Measurements from ENCODE around the gene SCP2. TPM values are rescaled to one million over a fixed set of nuclear protein-coding genes. Genes with fewer than 3 reads are reported as not detected.

The SCP2 gene
- total RNA-seq, 1 donor from 2014 or later = 89.8 TPM

- no peaks in the 10 kb centered on the region for H3K4me1 ChIP-seq (ENCODE audit: insufficient read depth, low read length)
- H3K27ac Mint-ChIP-seq (ENCODE audit: unreplicated experiment) = no peak overlapping the region
- no peak overlapping the region for H3K4me3 ChIP-seq (ENCODE audit: insufficient read depth, low read depth, low read length)
- FAIRE-seq = no peak
- no peak overlapping the region for H3K4me2 ChIP-seq (ENCODE audit: low read length)
- H3K27ac ChIP-seq (ENCODE audit: low read depth, low read length) = no peak overlapping the region
- H3K9me3 Mint-ChIP-seq (ENCODE audit: unreplicated experiment) = no peaks in the 10 kb centered on the region
- H3K4me1 Mint-ChIP-seq (ENCODE audit: low read depth, unreplicated experiment) = peaks cover 6% of the 10 kb centered on the region
- H4K20me1 ChIP-seq (ENCODE audit: insufficient read depth, low read length) = no peaks in the 10 kb centered on the region
- no peaks in the 10 kb centered on the region for H3K36me3 ChIP-seq (ENCODE audit: insufficient read depth, low read length)
- H3K9ac ChIP-seq (ENCODE audit: low read length) = no peak overlapping the region
- H3K79me2 ChIP-seq (ENCODE audit: insufficient read depth, low read length) = no peaks in the 10 kb centered on the region
- H3K4me3 Mint-ChIP-seq (ENCODE audit: unreplicated experiment) = no peak overlapping the region
- no peak for DNase-seq (ENCODE audit: low read depth)
- TF ChIP-seq EZH2 (IDR thresholded peaks at IDR 0.05; ENCODE audit: insufficient read depth, low read length) (no peak), CTCF (IDR thresholded peaks at IDR 0.05; ENCODE audit: insufficient read depth, low read depth, low read length) (no peak)
- no peaks in the 10 kb centered on the region for H3K9me3 ChIP-seq (ENCODE audit: insufficient read depth, low read depth, low read length)
- no peaks in the 10 kb centered on the region for H3K36me3 Mint-ChIP-seq (ENCODE audit: low read depth, unreplicated experiment)
- H3K27me3 ChIP-seq (ENCODE audit: insufficient read depth, low read length) = no peaks in the 10 kb centered on the region
- no peak overlapping the region for H2AFZ ChIP-seq (ENCODE audit: low read depth, low read length)
- H3K27me3 Mint-ChIP-seq (ENCODE audit: low read depth, unreplicated experiment) = peaks cover 16% of the 10 kb centered on the region
These were observed 162.6 kb downstream of the SCP2 start for GRCh38 chr1:53089478-53090226.

- Histone ChIP-seq H3K27me3 (ENCODE audit: insufficient read depth, low read length) (no peaks in the 10 kb centered on the region), H3K4me3 (ENCODE audit: insufficient read depth, low read depth, low read length) (no peak overlapping the region), H3K36me3 (ENCODE audit: insufficient read depth, low read length) (no peaks in the 10 kb centered on the region), H3K4me1 (ENCODE audit: insufficient read depth, low read length) (no peaks in the 10 kb centered on the region), H3K27ac (ENCODE audit: low read depth, low read length) (no peak overlapping the region), H4K20me1 (ENCODE audit: insufficient read depth, low read length) (no peaks in the 10 kb centered on the region), H3K79me2 (ENCODE audit: insufficient read depth, low read length) (no peaks in the 10 kb centered on the region), H3K9ac (ENCODE audit: low read length) (no peak overlapping the region), H3K9me3 (ENCODE audit: insufficient read depth, low read depth, low read length) (peaks cover 3% of the 10 kb centered on the region), H2AFZ (ENCODE audit: low read depth, low read length) (no peak overlapping the region), H3K4me2 (ENCODE audit: low read length) (no peak overlapping the region)
- DNase-seq (ENCODE audit: low read depth) (no peak), FAIRE-seq (no peak)
- Mint-ChIP-seq H3K4me1 (ENCODE audit: low read depth, unreplicated experiment) (peaks cover 5% of the 10 kb centered on the region), H3K9me3 (ENCODE audit: unreplicated experiment) (no peaks in the 10 kb centered on the region), H3K4me3 (ENCODE audit: unreplicated experiment) (no peak overlapping the region), H3K27ac (ENCODE audit: unreplicated experiment) (no peak overlapping the region), H3K27me3 (ENCODE audit: low read depth, unreplicated experiment) (peaks cover 14% of the 10 kb centered on the region), H3K36me3 (ENCODE audit: low read depth, unreplicated experiment) (no peaks in the 10 kb centered on the region)
- TF ChIP-seq EZH2 (IDR thresholded peaks at IDR 0.05; ENCODE audit: insufficient read depth, low read length) (no peak), CTCF (IDR thresholded peaks at IDR 0.05; ENCODE audit: insufficient read depth, low read depth, low read length) (no peak)
These were observed 163.4 kb downstream of the SCP2 start for GRCh38 chr1:53090227-53091147.

Measured in astrocyte (in vitro differentiated cells and primary cell).